Tibial nerve (tissue), 4 donors: ENCODE measurements around the gene HIVEP2.

Experiments used
- CTCF ChIP-seq, 5 experiments: fragments of 200-600 bp in 3 of 5; fragments of 450-650 bp in 2 of 5; sonication (generic) in 3 of 5; IDR thresholded peaks; one replicate each; pipeline ENCODE4 v1.5.1; 2016 to 2019; ENCODE audit warnings: antibody characterized with exemption in 5 of 5, mild to moderate bottlenecking in 3 of 5, moderate library complexity in 2 of 5
- EP300 ChIP-seq, 2 donors: sonication (generic); formaldehyde crosslinking; IDR thresholded peaks; one replicate each; pipeline ENCODE4 v1.6.1; 2017; ENCODE audit warnings: antibody characterized with exemption in 2 of 2, mild to moderate bottlenecking in 1 of 2
- POLR2A ChIP-seq, 2 donors: fragments of 450-650 bp; IDR thresholded peaks; one replicate each; pipeline ENCODE4 v1.6.1; 2017; ENCODE audit warnings: antibody characterized with exemption in 2 of 2, mild to moderate bottlenecking in 2 of 2, moderate library complexity in 2 of 2

DNA sequence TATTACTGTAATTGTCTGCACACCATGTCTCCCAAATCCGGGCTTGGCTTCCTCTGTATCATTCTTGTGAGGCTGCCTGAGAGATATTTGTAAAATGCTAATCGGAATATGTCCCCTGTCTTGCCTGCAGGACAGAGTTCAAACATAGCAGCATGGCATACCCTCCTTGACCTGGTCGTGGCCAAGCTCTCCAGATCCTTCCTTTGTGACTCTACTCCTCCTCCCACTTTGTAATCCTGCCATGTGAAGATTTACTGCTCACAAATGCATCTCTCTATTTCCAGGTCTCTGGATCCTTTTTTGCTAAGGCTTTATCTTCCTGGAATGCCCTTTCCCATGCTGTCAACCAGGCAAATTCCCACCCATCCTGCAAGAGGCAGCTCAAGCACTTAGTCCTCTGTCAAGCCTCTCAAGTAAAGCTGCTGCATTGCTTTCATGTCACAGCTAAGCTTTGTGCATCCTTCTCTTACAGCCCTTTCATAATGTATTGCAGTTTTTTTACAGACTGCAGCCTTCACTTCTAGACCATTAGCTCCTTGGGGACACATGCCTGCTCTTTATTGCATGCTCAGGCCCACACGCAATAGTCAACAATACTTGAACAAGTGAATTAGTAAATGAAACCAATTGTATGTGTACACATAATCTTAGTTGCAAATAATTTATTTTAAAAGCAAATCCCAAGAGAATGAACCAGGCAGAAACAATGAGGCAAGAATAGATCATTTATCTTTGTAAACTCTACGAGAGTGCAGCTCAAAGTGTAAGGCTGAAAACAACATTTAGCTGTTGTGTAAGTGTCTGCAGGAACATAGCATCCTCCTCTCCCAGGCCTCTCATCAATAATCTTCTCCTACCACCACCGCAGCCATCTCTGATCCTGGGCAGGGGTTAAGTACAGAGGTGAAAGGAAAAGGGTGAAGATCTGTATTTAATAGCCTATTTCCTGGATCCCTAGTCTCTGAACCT, 45.8 kb downstream of the HIVEP2 start:
- TF ChIP-seq CTCF (IDR thresholded peaks at IDR 0.05) (no peak), EP300 (IDR thresholded peaks at IDR 0.05) (no peak), POLR2A (IDR thresholded peaks at IDR 0.05) (no peak)
